ENCODE results near the gene SNX13. TPM values are rescaled to one million over a fixed set of nuclear protein-coding genes. Genes with fewer than 3 reads are reported as not detected.

SNX13 gene, protein sequence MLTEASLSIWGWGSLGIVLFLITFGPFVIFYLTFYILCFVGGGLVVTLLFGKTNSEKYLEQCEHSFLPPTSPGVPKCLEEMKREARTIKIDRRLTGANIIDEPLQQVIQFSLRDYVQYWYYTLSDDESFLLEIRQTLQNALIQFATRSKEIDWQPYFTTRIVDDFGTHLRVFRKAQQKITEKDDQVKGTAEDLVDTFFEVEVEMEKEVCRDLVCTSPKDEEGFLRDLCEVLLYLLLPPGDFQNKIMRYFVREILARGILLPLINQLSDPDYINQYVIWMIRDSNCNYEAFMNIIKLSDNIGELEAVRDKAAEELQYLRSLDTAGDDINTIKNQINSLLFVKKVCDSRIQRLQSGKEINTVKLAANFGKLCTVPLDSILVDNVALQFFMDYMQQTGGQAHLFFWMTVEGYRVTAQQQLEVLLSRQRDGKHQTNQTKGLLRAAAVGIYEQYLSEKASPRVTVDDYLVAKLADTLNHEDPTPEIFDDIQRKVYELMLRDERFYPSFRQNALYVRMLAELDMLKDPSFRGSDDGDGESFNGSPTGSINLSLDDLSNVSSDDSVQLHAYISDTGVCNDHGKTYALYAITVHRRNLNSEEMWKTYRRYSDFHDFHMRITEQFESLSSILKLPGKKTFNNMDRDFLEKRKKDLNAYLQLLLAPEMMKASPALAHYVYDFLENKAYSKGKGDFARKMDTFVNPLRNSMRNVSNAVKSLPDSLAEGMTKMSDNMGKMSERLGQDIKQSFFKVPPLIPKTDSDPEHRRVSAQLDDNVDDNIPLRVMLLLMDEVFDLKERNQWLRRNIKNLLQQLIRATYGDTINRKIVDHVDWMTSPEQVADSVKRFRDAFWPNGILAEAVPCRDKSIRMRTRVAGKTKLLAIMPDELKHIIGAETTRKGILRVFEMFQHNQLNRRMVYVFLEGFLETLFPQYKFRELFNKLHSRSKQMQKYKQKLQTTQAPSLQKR
- total RNA-seq: 67.5 and 70.4 TPM in 2 replicates

DNA sequence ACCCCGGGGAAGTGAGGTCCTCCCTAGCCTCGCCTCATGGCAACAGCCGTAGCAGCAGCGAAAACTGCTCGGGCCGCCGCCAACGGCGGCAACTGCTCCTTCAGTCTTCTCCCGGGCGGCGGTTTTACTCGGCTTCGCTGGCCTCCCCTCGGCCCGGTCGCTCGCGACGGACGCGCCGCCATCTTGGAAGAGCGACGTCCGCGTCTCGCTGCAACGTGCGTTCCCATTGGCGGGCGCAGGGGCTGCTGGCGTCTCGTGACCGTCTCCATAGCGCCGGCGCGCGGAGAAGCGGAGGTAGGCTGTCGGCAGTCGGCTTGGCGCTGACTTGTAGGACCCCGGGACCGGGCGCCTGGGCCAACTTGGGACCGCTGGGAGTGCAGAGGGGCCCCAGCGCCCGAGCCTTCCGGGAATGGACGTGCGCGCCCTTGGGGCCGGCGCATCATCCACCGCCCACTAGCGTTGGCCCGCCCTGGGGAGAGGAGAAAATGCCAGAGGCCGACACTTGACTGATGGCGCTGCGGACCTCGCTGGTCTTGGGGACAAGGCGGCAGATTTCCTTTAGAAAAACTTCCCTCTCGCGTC is at the start of gene SNX13:
Gene SNX13, minus strand, starts transcription at position 193 of the 582 bp plus-strand sequence. CDS start 199 bp downstream, outside the sequence.

Other genes starting within 250 kb of the SNX13 start
- gene PRPS1L1, start 87.4 kb upstream of the SNX13 start, total RNA-seq: 0.32 TPM in 1 of 2 replicates, not detected in the other